ENCODE data around the gene NRXN3.

The NRXN3 gene

GRCh38 chr14:79356040-79356439 lies 1185.9 kb downstream of the NRXN3 start:
- no peak for DNase-seq (ENCODE audit: low read depth)
- H3K4me3 ChIP-seq (ENCODE audit: low read depth, low read length) = no peak overlapping the region
- TF ChIP-seq CTCF (IDR thresholded peaks at IDR 0.05; ENCODE audit: low read depth, low read length, missing control alignments) = no peak

GRCh38 chr14:79357307-79357706 lies 1187.1 kb downstream of the NRXN3 start:
- no peak for DNase-seq (ENCODE audit: low read depth)
- H3K4me3 ChIP-seq (ENCODE audit: low read depth, low read length) = no peak overlapping the region
- TF ChIP-seq CTCF (IDR thresholded peaks at IDR 0.05; ENCODE audit: low read depth, low read length, missing control alignments) = no peak

- no peak for DNase-seq (ENCODE audit: low read depth)
- H3K4me3 ChIP-seq (ENCODE audit: low read depth, low read length) = no peak overlapping the region
- TF ChIP-seq CTCF (IDR thresholded peaks at IDR 0.05; ENCODE audit: low read depth, low read length, missing control alignments) = no peak
Measured at GRCh38 chr14:79363291-79363690, 1193.1 kb downstream of the NRXN3 start.

DNA sequence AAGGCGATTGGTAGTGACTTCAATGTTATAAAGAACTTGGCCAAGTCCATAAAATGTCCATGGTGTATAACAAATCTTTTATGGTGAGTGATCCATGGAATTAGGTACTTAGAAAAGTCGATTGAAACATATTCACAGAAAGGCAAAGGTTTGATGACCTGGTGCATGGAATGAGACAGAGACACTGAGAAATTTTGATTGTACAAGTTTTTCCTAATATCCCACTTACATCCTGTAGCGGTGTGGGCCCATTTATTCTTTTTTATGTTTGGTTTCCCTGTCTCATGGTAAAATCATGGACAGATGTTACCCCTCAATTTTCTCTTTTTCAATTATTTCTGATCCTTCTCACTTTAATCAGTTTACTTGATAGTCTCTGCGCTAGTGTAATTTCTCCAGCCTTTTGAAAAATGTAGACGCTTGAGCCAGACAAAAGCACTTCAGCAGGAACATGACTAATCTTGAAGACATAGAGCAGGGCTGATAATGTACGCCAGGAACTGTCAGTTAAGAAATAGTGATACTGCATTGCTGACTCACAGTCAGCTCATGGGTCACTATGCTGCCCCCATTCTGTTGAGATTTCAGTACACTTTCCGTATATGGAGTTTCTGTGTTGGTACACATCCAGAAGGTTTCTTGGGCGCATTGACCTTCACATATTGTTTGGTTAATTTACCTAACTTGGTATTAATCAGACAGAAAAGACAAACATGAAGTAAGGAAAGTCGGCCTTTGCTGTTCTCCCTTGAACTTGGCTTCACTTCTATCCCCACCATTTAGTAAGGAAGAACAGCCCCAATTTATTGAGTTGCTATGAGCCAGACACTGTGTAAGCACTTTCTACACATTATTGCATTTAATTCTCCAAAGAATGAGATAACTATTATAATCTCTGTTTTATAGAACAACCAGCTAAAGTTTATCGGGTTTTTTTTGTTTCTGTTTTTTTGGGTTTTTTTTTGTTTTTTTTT lies 1199.5 kb downstream of the NRXN3 start:
- no peak for TF ChIP-seq CTCF (IDR thresholded peaks at IDR 0.05; ENCODE audit: low read depth, low read length, missing control alignments)
- no peak for DNase-seq (ENCODE audit: low read depth)
- no peak overlapping the region for H3K4me3 ChIP-seq (ENCODE audit: low read depth, low read length)

DNA sequence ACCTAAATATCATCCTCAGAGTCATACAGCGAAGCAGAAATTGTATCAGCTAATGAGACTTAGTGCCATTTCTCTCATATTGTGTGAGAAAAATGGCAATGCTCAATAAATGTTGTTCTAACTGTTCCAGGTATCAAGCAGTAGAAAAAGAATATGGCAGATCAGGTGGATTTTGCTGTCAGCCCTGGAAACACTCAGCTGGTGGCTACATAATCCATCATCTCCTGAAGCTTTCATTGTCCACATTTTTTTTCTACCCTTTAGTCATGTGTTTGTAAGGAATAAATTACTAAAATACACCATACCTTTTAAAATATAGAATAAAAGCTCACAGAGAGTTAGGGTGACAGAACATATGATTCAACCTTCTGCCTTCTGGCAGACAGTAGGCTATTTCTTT lies 1200.8 kb downstream of the NRXN3 start:
- no peak overlapping the region for H3K4me3 ChIP-seq (ENCODE audit: low read depth, low read length)
- TF ChIP-seq CTCF (IDR thresholded peaks at IDR 0.05; ENCODE audit: low read depth, low read length, missing control alignments) = no peak
- DNase-seq (ENCODE audit: low read depth) = no peak

DNA sequence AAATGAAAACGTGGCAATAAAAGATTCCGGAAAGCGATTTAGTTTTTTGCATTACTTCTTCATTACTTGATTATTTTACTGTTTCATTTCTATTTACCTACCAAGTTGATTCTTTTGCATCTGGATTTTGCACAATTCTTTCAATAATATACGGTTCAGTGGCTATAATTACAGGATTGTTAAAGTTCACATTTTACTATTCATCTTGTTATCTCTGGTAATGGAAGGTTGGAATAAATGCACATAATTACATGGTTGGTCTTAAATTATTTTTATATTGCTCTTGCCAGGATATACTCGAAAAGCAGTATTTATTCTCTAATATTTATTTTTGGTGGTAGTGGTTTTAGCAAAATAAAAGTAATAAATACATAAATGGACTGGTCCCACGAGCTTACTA lies 1203.3 kb downstream of the NRXN3 start:
- H3K4me3 ChIP-seq (ENCODE audit: low read depth, low read length) = no peak overlapping the region
- TF ChIP-seq CTCF (IDR thresholded peaks at IDR 0.05; ENCODE audit: low read depth, low read length, missing control alignments) = no peak
- no peak for DNase-seq (ENCODE audit: low read depth)

DNA sequence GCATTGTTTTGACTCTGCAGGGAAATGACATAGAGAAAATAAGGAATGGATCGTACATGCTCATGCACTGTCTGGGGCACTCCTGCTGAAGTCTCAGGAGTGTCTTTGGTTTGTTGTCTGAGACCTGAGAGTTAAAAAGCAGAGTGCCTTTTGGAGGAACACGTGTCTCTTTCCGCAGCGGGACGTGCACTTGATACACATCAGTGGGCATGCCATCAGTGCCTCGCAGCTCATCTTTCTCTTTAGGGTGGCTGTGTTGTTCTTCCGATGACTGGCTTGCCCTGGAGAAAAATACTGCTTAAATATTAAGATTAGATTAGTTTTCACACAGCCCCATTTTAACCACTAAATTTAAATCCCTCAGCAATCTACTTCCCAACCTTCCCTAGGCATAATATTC lies 1205.2 kb downstream of the NRXN3 start:
- no peak overlapping the region for H3K4me3 ChIP-seq (ENCODE audit: low read depth, low read length)
- no peak for DNase-seq (ENCODE audit: low read depth)
- TF ChIP-seq CTCF (IDR thresholded peaks at IDR 0.05; ENCODE audit: low read depth, low read length, missing control alignments) = no peak
